Measurements from ENCODE around the gene PRKCQ. TPM values are rescaled to one million over a fixed set of nuclear protein-coding genes. Genes with fewer than 3 reads are reported as not detected.

The PRKCQ gene
- total and polyA plus RNA-seq, 2 of the 4 experiments (the other 2 are of a cell fraction) = under 0.01 to 0.03 TPM

- Histone ChIP-seq H3K4me2 (ENCODE audit: low read depth, low read length) (no peak overlapping the region), H3K14ac (replicated peaks; ENCODE audit: low read depth, low read length) (peak overlapping the region; percentile 85), H4K5ac (ENCODE audit: low read depth, low read length) (peak overlapping the region; percentile 60), H3K4me3 (ENCODE audit: insufficient read depth, low read depth, low read length) (no peak overlapping the region), H3K27ac (ENCODE audit: insufficient read depth, low read length) (peak overlapping the region; percentile 17; the same call in 1 of the 2 replicates), H3K56ac (ENCODE audit: extremely low read depth, insufficient read depth, low read length) (peak overlapping the region; percentile 67; the same call in 1 of the 2 replicates), H3K18ac (ENCODE audit: low read depth, low read length) (peak overlapping the region; percentile 75), H4K20me1 (ENCODE audit: insufficient read depth, low read length) (no peaks in the 10 kb centered on the region), H3K4ac (ENCODE audit: low read depth, low read length) (peak overlapping the region; percentile 91), H3K23ac (ENCODE audit: low read depth, low read length) (peak overlapping the region; percentile 80), H4K91ac (ENCODE audit: insufficient read depth, low read depth, low read length) (peak overlapping the region; percentile 97), H2BK20ac (ENCODE audit: low read depth, low read length) (peak overlapping the region; percentile 83), H3K9ac (ENCODE audit: low read depth, low read length) (no peak overlapping the region), H4K8ac (ENCODE audit: low read depth in 2 of 2, low read length in 2 of 2) (peak overlapping the region; percentile 5 to 72; a peak in 2 of 4 replicates), H3K9me3 (ENCODE audit: control insufficient read depth, insufficient read depth, low read length) (no peaks in the 10 kb centered on the region), H2BK5ac (ENCODE audit: low read depth, low read length, poor library complexity, severe bottlenecking) (peak overlapping the region; percentile 85), H3K9me1 (ENCODE audit: insufficient read depth, low read length) (peaks cover 19% of the 10 kb centered on the region), H2AK9ac (replicated peaks; ENCODE audit: low read depth, low read length, poor library complexity) (no peak overlapping the region), H3K36me3 (ENCODE audit: control insufficient read depth, insufficient read depth, low read length) (no peaks in the 10 kb centered on the region), H3K79me1 (ENCODE audit: low read depth in 1 of 2, low read length in 2 of 2) (peaks cover 4 to 11% of the 10 kb centered on the region in 2 experiments), H2AK5ac (ENCODE audit: low read depth, low read length) (peak overlapping the region; percentile 97), H2AFZ (replicated peaks; ENCODE audit: low read length, poor library complexity) (no peak overlapping the region), H3K27me3 (ENCODE audit: control insufficient read depth, insufficient read depth, low read length) (no peaks in the 10 kb centered on the region; the same call in 1 of the 2 replicates), H3K4me1 (ENCODE audit: control insufficient read depth, insufficient read depth, low read length) (peaks cover 19% of the 10 kb centered on the region), H2BK120ac (ENCODE audit: low read depth, low read length) (peak overlapping the region; percentile 86), H2BK15ac (ENCODE audit: low read depth, low read length) (peak overlapping the region; percentile 94; the same call in 2 of the 3 replicates)
- ChIA-PET POLR2A (ENCODE audit: unreplicated experiment) (no interaction called here), CTCF (interaction anchor here (3.8 kb wide), 1 partner anchor 198 kb away, joined by 42 read pairs; the partner anchor contains the start of gene PFKFB3)
- no peak for ATAC-seq (ENCODE audit: low read depth)
- intact Hi-C loops (cut with micrococcal nuclease) = loop anchor here (2.0 kb wide), 1 partner anchor 452 kb away; no protein-coding TSS in a partner anchor
- WGBS, 2 experiments (ENCODE audit: extremely low coverage in 2 of 2, insufficient read length in 1 of 2) = no CpG with 5 or more reads among the region's 7 CpGs
- dilution Hi-C loops (cut with HindIII; ENCODE audit: low sequenced_read_pairs, unreplicated experiment) = no loop called here
- in situ Hi-C loops (cut with MboI; ENCODE audit: low sequenced_read_pairs) = no loop called here
- BruUV-seq (replicated peaks) = no TSS peak
- TF ChIP-seq CEBPB (IDR thresholded peaks at IDR 0.05; ENCODE audit: low read depth, low read length) (no peak), NFE2L2 (IDR thresholded peaks at IDR 0.05; ENCODE audit: low read depth, low read length) (no peak), SMC3 (IDR thresholded peaks at IDR 0.05; ENCODE audit: low read depth, low read length) (no peak), MAFK (IDR thresholded peaks at IDR 0.05; ENCODE audit: low read depth, low read length) (no peak), MXI1 (IDR thresholded peaks at IDR 0.05; ENCODE audit: borderline replicate concordance, low read depth, low read length) (no peak), ELK1 (IDR thresholded peaks at IDR 0.05; ENCODE audit: borderline replicate concordance, low read depth, low read length) (no peak), FOS (IDR thresholded peaks at IDR 0.05; ENCODE audit: low read depth, low read length) (no peak), RFX5 (IDR thresholded peaks at IDR 0.05; ENCODE audit: low read depth, low read length) (no peak), RCOR1 (IDR thresholded peaks at IDR 0.05; ENCODE audit: insufficient replicate concordance, low read length) (no peak), CHD1 (IDR thresholded peaks at IDR 0.05; ENCODE audit: low read depth, low read length) (no peak), MAZ (IDR thresholded peaks at IDR 0.05; ENCODE audit: borderline replicate concordance, low read depth, low read length) (no peak)
- DNase-seq = no peak
Observed at GRCh38 chr10:6400331-6400730, 179.7 kb downstream of the PRKCQ start.
